Measurements from ENCODE around the gene CHRM4. TPM values are rescaled to one million over a fixed set of nuclear protein-coding genes. Genes with fewer than 3 reads are reported as not detected.

The CHRM4 gene
- total and polyA plus RNA-seq, 2 of the 13 experiments (the other 11 are each of a cell fraction or from before 2014, with no cell fraction given): 0.13 to 0.21 TPM

- BruUV-seq (replicated peaks): no TSS peak
- in situ Hi-C loops (cut with HindIII; ENCODE audit: extremely low pct_ligation_motif_present, low pct_unique_long_range_greater_than_20kb) (no loop called here), intact Hi-C loops (cut with micrococcal nuclease; ENCODE audit: unreplicated experiment) (no loop called here)
- FAIRE-seq (no peak), DNase-seq (ENCODE audit: low spot score) (no peak), ATAC-seq (no peak)
- WGBS (ENCODE audit: low lambda C conversion rate): 70% methylated on average over 8 of the region's 10 CpGs
- TF ChIP-seq ZNF567 (CRISPR knock-in tag; IDR thresholded peaks at IDR 0.05; ENCODE audit: borderline replicate concordance): no peak
- no peak for TF ChIP-seq NR2C2 (CRISPR knock-in tag; IDR thresholded peaks at IDR 0.05; ENCODE audit: borderline replicate concordance)
- TF ChIP-seq, protein P1, sequence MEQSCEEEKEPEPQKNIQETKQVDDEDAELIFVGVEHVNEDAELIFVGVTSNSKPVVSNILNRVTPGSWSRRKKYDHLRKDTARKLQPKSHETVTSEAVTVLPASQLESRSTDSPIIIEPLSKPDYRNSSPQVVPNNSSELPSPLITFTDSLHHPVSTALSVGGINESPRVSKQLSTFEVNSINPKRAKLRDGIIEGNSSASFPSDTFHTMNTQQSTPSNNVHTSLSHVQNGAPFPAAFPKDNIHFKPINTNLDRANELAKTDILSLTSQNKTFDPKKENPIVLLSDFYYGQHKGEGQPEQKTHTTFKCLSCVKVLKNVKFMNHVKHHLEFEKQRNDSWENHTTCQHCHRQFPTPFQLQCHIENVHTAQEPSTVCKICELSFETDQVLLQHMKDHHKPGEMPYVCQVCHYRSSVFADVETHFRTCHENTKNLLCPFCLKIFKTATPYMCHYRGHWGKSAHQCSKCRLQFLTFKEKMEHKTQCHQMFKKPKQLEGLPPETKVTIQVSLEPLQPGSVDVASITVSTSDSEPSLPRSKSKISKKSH (CRISPR knock-in tag; IDR thresholded peaks at IDR 0.05; ENCODE audit: borderline replicate concordance): no peak
- TF ChIP-seq PHF8 (CRISPR knock-in tag; IDR thresholded peaks at IDR 0.05): no peak
- TF ChIP-seq JUNB (CRISPR knock-in tag; IDR thresholded peaks at IDR 0.05; ENCODE audit: borderline replicate concordance): no peak
- no peak for TF ChIP-seq PRDM15 (CRISPR knock-in tag; IDR thresholded peaks at IDR 0.05)
- TF ChIP-seq, protein P2, sequence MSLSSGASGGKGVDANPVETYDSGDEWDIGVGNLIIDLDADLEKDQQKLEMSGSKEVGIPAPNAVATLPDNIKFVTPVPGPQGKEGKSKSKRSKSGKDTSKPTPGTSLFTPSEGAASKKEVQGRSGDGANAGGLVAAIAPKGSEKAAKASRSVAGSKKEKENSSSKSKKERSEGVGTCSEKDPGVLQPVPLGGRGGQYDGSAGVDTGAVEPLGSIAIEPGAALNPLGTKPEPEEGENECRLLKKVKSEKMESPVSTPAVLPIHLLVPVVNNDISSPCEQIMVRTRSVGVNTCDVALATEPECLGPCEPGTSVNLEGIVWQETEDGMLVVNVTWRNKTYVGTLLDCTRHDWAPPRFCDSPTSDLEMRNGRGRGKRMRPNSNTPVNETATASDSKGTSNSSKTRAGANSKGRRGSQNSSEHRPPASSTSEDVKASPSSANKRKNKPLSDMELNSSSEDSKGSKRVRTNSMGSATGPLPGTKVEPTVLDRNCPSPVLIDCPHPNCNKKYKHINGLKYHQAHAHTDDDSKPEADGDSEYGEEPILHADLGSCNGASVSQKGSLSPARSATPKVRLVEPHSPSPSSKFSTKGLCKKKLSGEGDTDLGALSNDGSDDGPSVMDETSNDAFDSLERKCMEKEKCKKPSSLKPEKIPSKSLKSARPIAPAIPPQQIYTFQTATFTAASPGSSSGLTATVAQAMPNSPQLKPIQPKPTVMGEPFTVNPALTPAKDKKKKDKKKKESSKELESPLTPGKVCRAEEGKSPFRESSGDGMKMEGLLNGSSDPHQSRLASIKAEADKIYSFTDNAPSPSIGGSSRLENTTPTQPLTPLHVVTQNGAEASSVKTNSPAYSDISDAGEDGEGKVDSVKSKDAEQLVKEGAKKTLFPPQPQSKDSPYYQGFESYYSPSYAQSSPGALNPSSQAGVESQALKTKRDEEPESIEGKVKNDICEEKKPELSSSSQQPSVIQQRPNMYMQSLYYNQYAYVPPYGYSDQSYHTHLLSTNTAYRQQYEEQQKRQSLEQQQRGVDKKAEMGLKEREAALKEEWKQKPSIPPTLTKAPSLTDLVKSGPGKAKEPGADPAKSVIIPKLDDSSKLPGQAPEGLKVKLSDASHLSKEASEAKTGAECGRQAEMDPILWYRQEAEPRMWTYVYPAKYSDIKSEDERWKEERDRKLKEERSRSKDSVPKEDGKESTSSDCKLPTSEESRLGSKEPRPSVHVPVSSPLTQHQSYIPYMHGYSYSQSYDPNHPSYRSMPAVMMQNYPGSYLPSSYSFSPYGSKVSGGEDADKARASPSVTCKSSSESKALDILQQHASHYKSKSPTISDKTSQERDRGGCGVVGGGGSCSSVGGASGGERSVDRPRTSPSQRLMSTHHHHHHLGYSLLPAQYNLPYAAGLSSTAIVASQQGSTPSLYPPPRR (CRISPR knock-in tag; IDR thresholded peaks at IDR 0.05; ENCODE audit: borderline replicate concordance): no peak
- TF ChIP-seq HNRNPLL (IDR thresholded peaks at IDR 0.05; ENCODE audit: low read depth, low read length, poor library complexity, severe bottlenecking): no peak
- no peak for TF ChIP-seq KLF6 (CRISPR knock-in tag; IDR thresholded peaks at IDR 0.05)
- TF ChIP-seq ZMYM2 (CRISPR knock-in tag; IDR thresholded peaks at IDR 0.05): no peak
- TF ChIP-seq ZNF333 (CRISPR knock-in tag; IDR thresholded peaks at IDR 0.05; ENCODE audit: borderline replicate concordance): no peak
- Histone ChIP-seq H3K9ac (ENCODE audit: insufficient read depth, low read depth, low read length) (no peak overlapping the region), H3K4me2 (ENCODE audit: low read depth, low read length) (peak overlapping the region; percentile 44; the same call in 1 of the 2 replicates), H3K4me1 (ENCODE audit: insufficient read depth, low read length) (peaks cover 67% of the 10 kb centered on the region), H3K36me3 (replicated peaks in 1 of 2; ENCODE audit: control insufficient read depth in 1 of 2, insufficient read depth in 2 of 2, low read length in 2 of 2) (no peaks in the 10 kb centered on the region), H2AFZ (ENCODE audit: low read length) (no peak overlapping the region), H3K27me3 (ENCODE audit: control insufficient read depth in 1 of 2, insufficient read depth in 2 of 2, low read length in 2 of 2) (peaks cover 0 to 17% of the 10 kb centered on the region in 2 experiments; a peak in 4 of 5 replicates), H3K79me2 (ENCODE audit: insufficient read depth, low read length) (peaks cover 10% of the 10 kb centered on the region), H3K4me3 (replicated peaks in 1 of 3; ENCODE audit: insufficient read depth in 1 of 3, low read depth in 2 of 3, low read length in 3 of 3) (no peak overlapping the region), H4K20me1 (ENCODE audit: insufficient read depth, low read length) (no peaks in the 10 kb centered on the region), H3K9me3 (ENCODE audit: low read length) (no peaks in the 10 kb centered on the region), H3K27ac (ENCODE audit: extremely low read length, insufficient read depth, low read length) (no peak overlapping the region)
- POLR2A ChIA-PET: interaction anchor here (1.6 kb wide), 1 partner anchor 102 kb away, joined by 4 read pairs; no protein-coding TSS in a partner anchor
- CTCF ChIA-PET (ENCODE audit: low intra/inter-chr PET ratio, low total read pairs): no interaction called here
Measured at GRCh38 chr11:46345881-46346484, 45.6 kb downstream of the CHRM4 start.
